KOPT-K1 (cell line): ENCODE measurements around the gene BRK1.
"Not testable (repeated sequence)": the region's sequence is repeated elsewhere in the genome, so short reads cannot be mapped to it uniquely, and the experiment has no call there.

Experiments used
- H3K27ac ChIP-seq: fragments of 200-600 bp; sonication (generic); 2 replicates; pipeline ENCODE4 v1.5.1; 2016; ENCODE audit warnings: antibody characterized with exemption, mild to moderate bottlenecking, low read depth, low read length; ENCODE audit not compliant: poor library complexity, severe bottlenecking
- H3K36me3 ChIP-seq: fragments of 200-600 bp; sonication (generic); 2 replicates; pipeline ENCODE4 v1.5.1; 2017; ENCODE audit warnings: antibody characterized with exemption, mild to moderate bottlenecking, low read length, moderate library complexity; ENCODE audit not compliant: insufficient read depth
- H3K9me3 ChIP-seq: fragments of 200-600 bp; sonication (generic); 2 replicates; pipeline ENCODE4 v1.5.1; 2017; ENCODE audit warnings: antibody characterized with exemption, low read length, mild to moderate bottlenecking; ENCODE audit not compliant: insufficient read depth, poor library complexity, severe bottlenecking

BRK1 gene

DNA sequence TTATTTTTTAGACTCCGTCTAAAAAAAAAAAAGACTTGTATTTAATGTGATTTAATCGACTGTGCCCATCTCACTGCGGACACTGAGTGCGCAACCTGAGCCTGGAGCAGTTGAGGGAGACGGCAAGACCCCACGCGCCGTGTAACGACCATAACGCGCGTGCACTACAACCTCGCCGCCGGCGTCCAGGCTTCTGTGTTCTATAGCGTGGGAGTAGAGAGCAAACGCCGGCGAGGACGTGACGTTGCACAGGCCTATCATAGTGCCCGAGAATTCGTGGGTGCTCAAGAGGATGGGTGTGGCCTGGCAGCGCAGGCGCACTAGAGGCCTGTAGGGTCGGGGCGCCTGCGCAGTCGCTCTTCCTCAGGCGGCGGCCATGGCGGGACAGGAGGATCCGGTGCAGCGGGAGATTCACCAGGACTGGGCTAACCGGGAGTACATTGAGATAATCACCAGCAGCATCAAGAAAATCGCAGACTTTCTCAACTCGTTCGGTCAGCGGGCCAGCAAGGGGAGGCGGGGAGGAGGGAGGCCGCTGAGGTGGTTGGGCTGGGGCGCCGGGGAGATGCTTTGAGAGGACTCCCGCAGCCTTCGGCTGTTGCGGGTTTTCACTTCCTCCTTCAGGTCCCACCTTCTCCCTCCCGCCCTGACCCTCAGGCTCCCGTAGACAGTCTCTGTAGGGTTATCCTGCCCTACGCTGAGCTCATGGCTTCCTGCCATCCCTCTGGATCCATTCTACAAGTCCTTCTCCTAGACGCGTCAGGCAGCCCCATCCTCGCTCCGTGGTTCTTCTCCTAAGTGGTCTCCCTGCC lies at the start of gene BRK1:
Gene BRK1, plus strand, starts transcription at position 350 of the 812 bp plus-strand sequence. Its CDS starts 27 bp downstream, at position 377.
- H3K27ac ChIP-seq = peak within 1 kb of the TSS; percentile 76
- no peaks in the 10 kb centered on the region for H3K9me3 ChIP-seq
- H3K36me3 ChIP-seq = peaks cover 31% of the 10 kb centered on the region

- H3K9me3 ChIP-seq, H3K27ac ChIP-seq: not testable (repeated sequence)
- H3K36me3 ChIP-seq = peaks cover 79% of the 10 kb centered on the region
Observed at GRCh38 chr3:10070077-10070476, 45.4 kb upstream of the BRK1 start.

DNA sequence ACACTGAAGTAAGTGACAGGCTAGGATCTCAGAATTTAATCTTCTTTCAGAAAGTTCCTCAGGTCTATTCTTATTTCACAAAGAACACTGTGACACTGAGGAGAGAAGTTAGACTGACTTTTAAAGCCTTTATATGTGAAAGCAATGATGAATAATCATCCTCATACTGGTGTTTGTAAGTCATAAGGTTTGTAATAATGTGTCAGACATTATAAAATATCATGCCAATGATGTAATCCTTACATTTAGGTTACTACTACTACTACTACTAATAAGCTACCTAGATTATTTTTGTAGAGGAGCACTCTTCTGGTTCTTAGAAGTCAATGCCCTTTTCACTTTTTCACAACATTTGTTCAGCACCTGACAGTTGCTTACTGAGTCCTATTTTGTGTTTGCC lies 40.8 kb upstream of the BRK1 start:
- H3K27ac ChIP-seq = no peak overlapping the region
- H3K36me3 ChIP-seq = peaks cover 80% of the 10 kb centered on the region
- no peaks in the 10 kb centered on the region for H3K9me3 ChIP-seq

DNA sequence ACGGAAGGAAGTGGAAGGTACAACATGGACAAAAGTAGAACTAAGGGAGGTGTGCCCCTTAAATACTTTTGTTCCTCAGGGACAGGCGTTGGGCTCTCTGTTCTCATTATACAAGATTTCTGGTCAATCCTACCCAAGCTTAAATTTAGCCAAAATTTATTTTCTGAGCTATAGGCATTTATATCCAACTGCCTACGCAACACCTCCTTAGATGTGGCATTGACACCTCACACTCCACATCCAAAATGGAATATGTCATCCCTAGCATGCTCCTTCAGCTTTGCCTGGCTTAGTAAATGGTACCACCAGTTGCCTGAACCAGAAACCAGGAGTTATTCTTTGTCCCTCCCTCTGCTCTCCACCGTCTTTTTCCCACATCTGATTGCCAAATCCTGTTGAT lies 33.6 kb upstream of the BRK1 start:
- Histone ChIP-seq H3K36me3 (peaks cover 98% of the 10 kb centered on the region), H3K27ac (no peak overlapping the region), H3K9me3 (no peaks in the 10 kb centered on the region)

GRCh38 chr3:10085738-10086137 lies 29.7 kb upstream of the BRK1 start:
- peaks cover 98% of the 10 kb centered on the region for H3K36me3 ChIP-seq
- no peaks in the 10 kb centered on the region for H3K9me3 ChIP-seq
- H3K27ac ChIP-seq = no peak overlapping the region

- Histone ChIP-seq H3K9me3 (no peaks in the 10 kb centered on the region), H3K27ac (no peak overlapping the region), H3K36me3 (peaks cover 98% of the 10 kb centered on the region)
Observed at GRCh38 chr3:10088256-10088655, 27.2 kb upstream of the BRK1 start.

DNA sequence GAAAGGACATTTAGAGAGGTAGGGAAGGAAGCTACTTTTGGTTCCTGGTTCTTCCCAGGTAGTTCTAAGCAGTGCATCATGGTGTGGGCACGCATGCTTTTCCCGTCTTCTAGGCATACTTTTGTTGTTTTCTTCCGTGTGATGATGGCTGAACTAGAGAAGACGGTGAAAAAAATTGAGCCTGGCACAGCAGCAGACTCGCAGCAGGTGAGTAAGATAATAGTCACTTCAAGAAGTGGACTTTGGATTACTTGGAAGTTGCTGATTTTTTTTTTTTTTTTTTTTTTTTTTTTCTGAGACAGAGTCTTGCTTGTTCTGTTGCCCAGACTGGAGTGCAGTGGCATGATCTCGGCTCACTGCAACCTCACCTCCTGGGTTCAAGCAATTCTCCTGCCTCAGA lies 25.3 kb upstream of the BRK1 start:
- peaks cover 98% of the 10 kb centered on the region for H3K36me3 ChIP-seq
- no peak overlapping the region for H3K27ac ChIP-seq
- no peaks in the 10 kb centered on the region for H3K9me3 ChIP-seq

- not testable (repeated sequence) for H3K9me3 ChIP-seq, H3K27ac ChIP-seq
- peaks cover 98% of the 10 kb centered on the region for H3K36me3 ChIP-seq
Observed at GRCh38 chr3:10090774-10091173, 24.7 kb upstream of the BRK1 start.

DNA sequence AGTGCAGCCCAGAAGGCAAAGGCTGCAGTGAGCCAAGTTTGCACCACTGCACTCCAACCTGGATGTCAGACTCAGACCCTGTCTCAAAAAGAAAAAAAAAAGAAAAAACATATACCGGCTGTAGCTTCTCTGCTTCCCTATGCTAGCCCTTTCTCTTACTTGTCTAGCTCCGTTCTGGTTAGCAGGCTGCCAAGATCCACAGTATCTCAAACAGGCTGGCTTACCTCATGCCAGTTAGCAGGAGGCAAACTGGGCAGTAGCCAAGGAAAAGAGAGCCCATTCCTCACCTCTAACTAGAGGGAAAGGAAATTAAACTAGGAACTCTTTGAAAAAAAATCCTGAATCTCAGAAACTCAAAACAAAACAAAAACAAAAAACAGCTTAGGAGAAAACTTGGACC lies 24.1 kb upstream of the BRK1 start:
- H3K36me3 ChIP-seq = peaks cover 98% of the 10 kb centered on the region
- not testable (repeated sequence) for H3K9me3 ChIP-seq, H3K27ac ChIP-seq

DNA sequence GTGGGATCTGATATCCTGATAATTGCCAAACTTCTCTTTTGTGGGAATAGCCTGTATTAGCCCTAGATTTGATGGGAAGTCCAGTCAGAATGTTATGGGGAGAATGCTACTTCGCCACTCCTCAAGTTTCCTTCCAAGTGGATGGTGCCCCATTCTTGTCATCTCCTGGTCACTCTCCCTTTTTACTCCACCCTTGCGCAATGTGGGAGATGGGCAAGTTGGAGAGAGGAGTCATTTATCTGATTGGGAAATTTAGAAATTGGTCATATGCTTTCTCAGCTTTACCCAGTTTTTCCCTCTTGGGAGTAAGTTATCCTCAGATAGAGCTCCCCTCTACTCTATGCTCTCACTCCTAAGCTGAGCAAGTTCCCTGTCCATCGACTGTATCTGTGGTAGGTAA lies 21.8 kb upstream of the BRK1 start:
- Histone ChIP-seq H3K9me3 (no peaks in the 10 kb centered on the region), H3K27ac (no peak overlapping the region), H3K36me3 (peaks cover 98% of the 10 kb centered on the region)

DNA sequence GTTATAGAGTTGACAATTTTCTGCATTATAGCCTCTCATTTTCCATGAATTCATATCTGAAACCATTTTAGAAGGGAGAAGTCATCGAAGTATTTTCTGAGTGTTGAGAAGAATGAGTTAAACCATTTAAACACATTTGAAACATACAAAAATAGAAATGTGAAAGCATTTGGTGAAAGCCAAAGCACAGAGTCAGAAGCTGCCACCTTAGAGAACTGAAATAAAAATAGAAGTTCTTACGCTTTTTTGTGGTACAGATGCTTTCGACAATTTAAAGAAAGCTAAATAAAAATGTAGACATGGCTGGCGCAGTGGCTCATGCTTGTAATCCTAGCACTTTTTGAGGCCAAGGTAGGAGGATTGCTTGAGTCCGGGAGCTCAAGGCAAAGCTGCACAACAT lies 16.4 kb upstream of the BRK1 start:
- Histone ChIP-seq H3K36me3 (peaks cover 90% of the 10 kb centered on the region), H3K27ac (no peak overlapping the region), H3K9me3 (no peaks in the 10 kb centered on the region)

GRCh38 chr3:10106919-10107318 lies 8.6 kb upstream of the BRK1 start:
- Histone ChIP-seq H3K27ac (no peak overlapping the region), H3K36me3 (peaks cover 18% of the 10 kb centered on the region), H3K9me3 (no peaks in the 10 kb centered on the region)

GRCh38 chr3:10108091-10108490 lies 7.4 kb upstream of the BRK1 start, which contains the start of gene FANCD2OS:
TSS of gene FANCD2OS (minus strand) at chr3:10108255. CDS start at chr3:10104774, 3,481 bp downstream.
- peaks cover 14% of the 10 kb centered on the region for H3K36me3 ChIP-seq
- no peaks in the 10 kb centered on the region for H3K9me3 ChIP-seq
- H3K27ac ChIP-seq = no peak within 1 kb of the TSS

GRCh38 chr3:10116138-10116460 lies 624 bp downstream of the BRK1 start:
- Histone ChIP-seq H3K27ac (peak overlapping the region; percentile 76), H3K9me3 (no peaks in the 10 kb centered on the region)

DNA sequence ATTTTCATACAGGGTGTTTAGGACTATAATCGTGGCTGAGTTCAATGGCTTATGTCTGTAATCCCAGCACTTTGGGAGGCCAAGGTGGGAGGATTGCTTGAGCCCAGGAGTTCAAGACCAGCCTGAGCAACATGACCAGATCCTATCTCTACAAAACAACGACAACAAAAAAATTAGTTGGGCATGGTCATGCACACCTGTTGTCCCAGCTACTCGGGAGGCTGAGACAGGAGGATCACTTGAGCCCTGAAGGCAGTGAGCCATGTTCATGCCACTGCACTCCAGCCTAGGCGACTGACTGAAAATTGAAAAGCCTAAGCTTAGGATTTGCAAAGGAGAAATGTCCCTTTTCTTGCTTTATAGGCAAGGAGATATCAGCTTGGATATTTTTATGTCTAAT lies 1.5 kb downstream of the BRK1 start:
- Histone ChIP-seq H3K9me3 (no peaks in the 10 kb centered on the region), H3K36me3 (peaks cover 45% of the 10 kb centered on the region), H3K27ac (peak overlapping the region; percentile 76)

More at GRCh38 chr3:10116138-10116460, 624 bp downstream of the BRK1 start:
- H3K36me3 ChIP-seq = peaks cover 36% of the 10 kb centered on the region

DNA sequence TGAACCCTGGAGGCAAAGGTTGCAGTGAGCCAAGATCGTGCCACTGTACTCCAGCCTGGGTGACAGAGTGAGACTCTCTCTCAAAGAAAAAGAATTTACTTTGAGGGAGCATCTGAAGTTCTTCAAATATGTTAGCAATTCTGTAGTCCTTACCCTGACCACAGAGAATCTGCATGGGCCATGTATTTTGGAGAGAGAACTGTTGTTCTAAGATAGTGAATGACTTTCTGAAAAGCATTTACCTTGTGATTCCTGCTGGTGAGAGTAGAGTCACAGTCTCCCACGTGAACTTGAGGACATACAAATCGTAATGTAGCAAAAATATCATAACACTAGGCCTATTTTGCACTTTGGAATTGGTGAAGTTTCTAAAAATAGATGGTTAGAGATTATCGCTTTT lies 3.9 kb downstream of the BRK1 start:
- Histone ChIP-seq H3K36me3 (peaks cover 66% of the 10 kb centered on the region), H3K27ac (no peak overlapping the region), H3K9me3 (no peaks in the 10 kb centered on the region)
